Measurements from ENCODE around the gene EDA2R. TPM values are rescaled to one million over a fixed set of nuclear protein-coding genes. Genes with fewer than 3 reads are reported as not detected.

EDA2R gene
- total RNA-seq, 1 experiment from 2014 or later = 11.9 TPM

DNA sequence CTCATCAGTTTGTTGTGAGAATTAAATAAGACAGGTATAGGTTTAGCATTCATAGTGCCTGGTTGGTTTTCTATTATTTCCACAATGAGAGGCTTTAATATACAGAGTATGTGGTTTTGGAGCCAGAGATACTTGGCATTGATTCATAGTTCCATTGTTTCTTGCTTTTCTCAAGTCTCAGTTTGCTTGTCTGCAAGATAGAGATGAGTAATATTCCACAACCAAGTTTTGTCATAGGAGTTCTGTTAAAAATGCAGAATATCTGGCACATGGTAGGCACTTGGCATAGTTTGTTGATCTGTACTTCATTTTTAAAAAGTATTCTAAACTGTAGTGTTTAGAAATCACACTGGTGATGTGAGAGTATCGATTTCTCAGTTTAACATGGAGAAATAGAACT, 37.5 kb upstream of the EDA2R start:
- H3K4me1 Mint-ChIP-seq = peaks cover 10% of the 10 kb centered on the region
- H3K27me3 Mint-ChIP-seq (ENCODE audit: low read depth) = no peaks in the 10 kb centered on the region
- TF ChIP-seq CREM (CRISPR knock-in tag; IDR thresholded peaks at IDR 0.05) = no peak
- TF ChIP-seq GRHL2 (CRISPR knock-in tag; IDR thresholded peaks at IDR 0.05; ENCODE audit: insufficient replicate concordance, severe bottlenecking) = no peak
- TF ChIP-seq, protein P1, sequence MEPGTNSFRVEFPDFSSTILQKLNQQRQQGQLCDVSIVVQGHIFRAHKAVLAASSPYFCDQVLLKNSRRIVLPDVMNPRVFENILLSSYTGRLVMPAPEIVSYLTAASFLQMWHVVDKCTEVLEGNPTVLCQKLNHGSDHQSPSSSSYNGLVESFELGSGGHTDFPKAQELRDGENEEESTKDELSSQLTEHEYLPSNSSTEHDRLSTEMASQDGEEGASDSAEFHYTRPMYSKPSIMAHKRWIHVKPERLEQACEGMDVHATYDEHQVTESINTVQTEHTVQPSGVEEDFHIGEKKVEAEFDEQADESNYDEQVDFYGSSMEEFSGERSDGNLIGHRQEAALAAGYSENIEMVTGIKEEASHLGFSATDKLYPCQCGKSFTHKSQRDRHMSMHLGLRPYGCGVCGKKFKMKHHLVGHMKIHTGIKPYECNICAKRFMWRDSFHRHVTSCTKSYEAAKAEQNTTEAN (CRISPR knock-in tag; IDR thresholded peaks at IDR 0.05) = no peak
- no peak for TF ChIP-seq OVOL2 (CRISPR knock-in tag; IDR thresholded peaks at IDR 0.05; ENCODE audit: borderline replicate concordance)
- TF ChIP-seq, protein P2, sequence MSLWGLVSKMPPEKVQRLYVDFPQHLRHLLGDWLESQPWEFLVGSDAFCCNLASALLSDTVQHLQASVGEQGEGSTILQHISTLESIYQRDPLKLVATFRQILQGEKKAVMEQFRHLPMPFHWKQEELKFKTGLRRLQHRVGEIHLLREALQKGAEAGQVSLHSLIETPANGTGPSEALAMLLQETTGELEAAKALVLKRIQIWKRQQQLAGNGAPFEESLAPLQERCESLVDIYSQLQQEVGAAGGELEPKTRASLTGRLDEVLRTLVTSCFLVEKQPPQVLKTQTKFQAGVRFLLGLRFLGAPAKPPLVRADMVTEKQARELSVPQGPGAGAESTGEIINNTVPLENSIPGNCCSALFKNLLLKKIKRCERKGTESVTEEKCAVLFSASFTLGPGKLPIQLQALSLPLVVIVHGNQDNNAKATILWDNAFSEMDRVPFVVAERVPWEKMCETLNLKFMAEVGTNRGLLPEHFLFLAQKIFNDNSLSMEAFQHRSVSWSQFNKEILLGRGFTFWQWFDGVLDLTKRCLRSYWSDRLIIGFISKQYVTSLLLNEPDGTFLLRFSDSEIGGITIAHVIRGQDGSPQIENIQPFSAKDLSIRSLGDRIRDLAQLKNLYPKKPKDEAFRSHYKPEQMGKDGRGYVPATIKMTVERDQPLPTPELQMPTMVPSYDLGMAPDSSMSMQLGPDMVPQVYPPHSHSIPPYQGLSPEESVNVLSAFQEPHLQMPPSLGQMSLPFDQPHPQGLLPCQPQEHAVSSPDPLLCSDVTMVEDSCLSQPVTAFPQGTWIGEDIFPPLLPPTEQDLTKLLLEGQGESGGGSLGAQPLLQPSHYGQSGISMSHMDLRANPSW (CRISPR knock-in tag; conservative IDR thresholded peaks at IDR 0.05; ENCODE audit: low read depth) = no peak
- no peak for TF ChIP-seq TCF7 (CRISPR knock-in tag; IDR thresholded peaks at IDR 0.05; ENCODE audit: low read depth)
- no peak for TF ChIP-seq TEAD4 (CRISPR knock-in tag; IDR thresholded peaks at IDR 0.05)
- no peak for TF ChIP-seq KAT7 (CRISPR knock-in tag; IDR thresholded peaks at IDR 0.05; ENCODE audit: borderline replicate concordance)
- no peak for TF ChIP-seq EMX1 (CRISPR knock-in tag; IDR thresholded peaks at IDR 0.05)
- TF ChIP-seq NFE2L1 (CRISPR knock-in tag; IDR thresholded peaks at IDR 0.05) = no peak
- no peak for TF ChIP-seq ZNF138 (CRISPR knock-in tag; conservative IDR thresholded peaks at IDR 0.05)
- TF ChIP-seq, protein P3, sequence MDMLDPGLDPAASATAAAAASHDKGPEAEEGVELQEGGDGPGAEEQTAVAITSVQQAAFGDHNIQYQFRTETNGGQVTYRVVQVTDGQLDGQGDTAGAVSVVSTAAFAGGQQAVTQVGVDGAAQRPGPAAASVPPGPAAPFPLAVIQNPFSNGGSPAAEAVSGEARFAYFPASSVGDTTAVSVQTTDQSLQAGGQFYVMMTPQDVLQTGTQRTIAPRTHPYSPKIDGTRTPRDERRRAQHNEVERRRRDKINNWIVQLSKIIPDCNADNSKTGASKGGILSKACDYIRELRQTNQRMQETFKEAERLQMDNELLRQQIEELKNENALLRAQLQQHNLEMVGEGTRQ (CRISPR knock-in tag; IDR thresholded peaks at IDR 0.05) = no peak
- TF ChIP-seq ESRRA (CRISPR knock-in tag; IDR thresholded peaks at IDR 0.05; ENCODE audit: borderline replicate concordance) = no peak
- TF ChIP-seq ETV6 (CRISPR knock-in tag; IDR thresholded peaks at IDR 0.05) = no peak
- no peak for TF ChIP-seq NFYB (CRISPR knock-in tag; conservative IDR thresholded peaks at IDR 0.05; ENCODE audit: low read depth)
- TF ChIP-seq TP53 (CRISPR knock-in tag; IDR thresholded peaks at IDR 0.05) = no peak
- TF ChIP-seq TEAD1 (CRISPR knock-in tag; IDR thresholded peaks at IDR 0.05) = no peak
- no peak for TF ChIP-seq ZNF532 (CRISPR knock-in tag; IDR thresholded peaks at IDR 0.05; ENCODE audit: borderline replicate concordance)
- no peak for TF ChIP-seq PREB (CRISPR knock-in tag; IDR thresholded peaks at IDR 0.05; ENCODE audit: borderline replicate concordance)
- CTCF ChIA-PET = no interaction called here
- H3K4me3 Mint-ChIP-seq = no peak overlapping the region
- ATAC-seq (no peak), DNase-seq (ENCODE audit: low spot score) (no peak)
- POLR2A ChIA-PET = no interaction called here
- H3K9me3 Mint-ChIP-seq = peaks cover 4% of the 10 kb centered on the region; the same call in 1 of the 2 replicates
- no peaks in the 10 kb centered on the region for H3K36me3 Mint-ChIP-seq
- H3K27ac Mint-ChIP-seq = no peak overlapping the region
